Activated CD8-positive, alpha-beta memory T cell treated with anti-CD3 and anti-CD28 coated beads, Interleukin-2, amount 50 U/mL, for 1 hour (primary cell): Measurements from ENCODE around the gene LRRC25.

Source experiments
- DNase-seq: peaks from one replicate; pipeline ENCODE4 v3.0.0-alpha.2; 2020; ENCODE audit errors: extremely low read depth

The LRRC25 gene

DNA sequence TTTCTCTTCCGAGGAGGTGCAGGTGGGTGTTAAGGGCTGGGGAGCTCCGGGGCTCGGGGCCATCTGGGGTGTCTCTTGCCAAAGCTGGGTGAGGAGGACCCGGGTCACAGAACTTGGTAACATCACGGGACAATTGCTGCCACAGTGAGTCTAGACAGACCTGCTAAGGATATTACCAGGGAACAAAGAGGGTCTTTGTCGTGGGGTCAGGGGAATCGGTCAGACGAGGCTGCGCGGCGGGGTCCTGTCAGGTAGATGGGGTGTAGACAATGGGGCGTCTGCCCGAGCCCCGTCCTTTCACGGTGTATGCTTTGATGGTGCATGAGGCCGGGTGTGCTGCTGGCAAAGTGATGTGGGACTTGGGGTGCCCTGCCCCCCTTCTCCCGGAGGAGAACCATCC, 49.3 kb downstream of the LRRC25 start:
- no peak for DNase-seq

DNA sequence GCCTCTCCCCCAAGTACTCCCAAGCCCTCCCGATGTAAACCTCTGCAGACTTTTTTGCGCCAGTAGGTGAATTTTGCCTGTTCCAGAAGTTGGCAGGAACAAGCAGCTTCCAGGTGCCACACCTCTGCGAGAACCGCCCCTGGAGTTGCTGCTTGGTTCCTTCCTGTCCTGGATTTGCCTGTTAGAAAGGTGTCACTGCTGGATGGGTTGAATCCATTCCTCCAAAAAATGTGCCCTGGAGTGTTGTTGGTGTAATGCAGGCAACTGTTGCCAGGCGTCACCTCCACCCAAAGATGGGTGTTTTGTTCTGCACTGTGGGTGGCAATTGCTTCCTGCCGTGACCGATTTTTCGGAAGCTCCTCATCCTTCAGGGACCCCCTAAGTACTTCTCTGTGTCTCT, 51.3 kb downstream of the LRRC25 start:
- DNase-seq: no peak

GRCh38 chr19:18345296-18345695, 52.1 kb downstream of the LRRC25 start:
- DNase-seq: no peak

GRCh38 chr19:18344582-18344950, 52.9 kb downstream of the LRRC25 start:
- DNase-seq: no peak

- no peak for DNase-seq
Measured at GRCh38 chr19:18342090-18342632, 55.3 kb downstream of the LRRC25 start.
